GM23338 (cell line): ENCODE measurements around the gene CELF4. TPM values are rescaled to one million over a fixed set of nuclear protein-coding genes. Genes with fewer than 3 reads are reported as not detected.

Source experiments
- ATAC-seq: fragments of 200-7000 bp; cut with Tn5 transposase; 3 replicates; pipeline ENCODE4 v1.9.1; 2020
- DNase-seq: peaks from one replicate; pipeline ENCODE4 v3.0.0-alpha.2; 2015; ENCODE audit warnings: low spot score
- H2AFZ ChIP-seq: fragments of 200-600 bp; sonication (generic); 2 replicates; pipeline ENCODE4 v1.8.0; 2016; ENCODE audit warnings: antibody characterized with exemption, mild to moderate bottlenecking, moderate library complexity
- H3F3A ChIP-seq: fragments of 200-600 bp; sonication (generic); replicated peaks from 2 replicates; pipeline ENCODE4 v1.8.0; 2017; ENCODE audit warnings: antibody characterized with exemption, mixed run types, low read depth
- H3K27ac ChIP-seq: fragments of 200-600 bp; sonication (generic); 2 replicates; pipeline ENCODE4 v1.6.1; 2016; ENCODE audit warnings: low read depth
- H3K27me3 ChIP-seq: fragments of 200-600 bp; sonication (generic); 2 replicates; pipeline ENCODE4 v1.8.0; 2016; ENCODE audit warnings: mild to moderate bottlenecking, mixed run types, moderate library complexity; ENCODE audit not compliant: insufficient read depth
- H3K36me3 ChIP-seq: fragments of 200-600 bp; sonication (generic); 2 replicates; pipeline ENCODE4 v1.8.0; 2016; ENCODE audit warnings: mild to moderate bottlenecking; ENCODE audit not compliant: insufficient read depth
- H3K4me1 ChIP-seq: fragments of 200-600 bp; sonication (generic); 2 replicates; pipeline ENCODE4 v1.8.0; 2016; ENCODE audit warnings: mild to moderate bottlenecking, moderate library complexity; ENCODE audit not compliant: insufficient read depth
- H3K4me2 ChIP-seq: fragments of 200-600 bp; sonication (generic); 2 replicates; pipeline ENCODE4 v1.7.1; 2017; ENCODE audit warnings: mixed run types
- H3K4me3 ChIP-seq: fragments of 200-600 bp; sonication (generic); 2 replicates; pipeline ENCODE4 v1.6.1; 2016; ENCODE audit warnings: mixed run types
- H3K79me2 ChIP-seq: fragments of 200-600 bp; sonication (generic); replicated peaks from 2 replicates; pipeline ENCODE4 v1.8.0; 2017; ENCODE audit warnings: mild to moderate bottlenecking; ENCODE audit not compliant: insufficient read depth
- H3K9me2 ChIP-seq: fragments of 200-600 bp; sonication (generic); 2 replicates; pipeline ENCODE4 v1.8.0; 2017; ENCODE audit not compliant: insufficient read depth
- H4K20me1 ChIP-seq: fragments of 200-600 bp; sonication (generic); replicated peaks from 2 replicates; pipeline ENCODE4 v1.8.0; 2017; ENCODE audit warnings: mild to moderate bottlenecking; ENCODE audit not compliant: insufficient read depth
- H3K27ac Mint-ChIP-seq: 2 replicates; pipeline ENCODE4 v1.8.0; 2020; ENCODE audit warnings: inconsistent platforms, mild to moderate bottlenecking, moderate library complexity, mixed read lengths
- H3K27me3 Mint-ChIP-seq: 3 replicates; pipeline ENCODE4 v1.8.0; 2022; ENCODE audit warnings: low read depth, mild to moderate bottlenecking, moderate library complexity, mixed read lengths, inconsistent platforms; ENCODE audit not compliant: insufficient read depth, poor library complexity
- H3K36me3 Mint-ChIP-seq: 3 replicates; pipeline ENCODE4 v1.8.0; 2021; ENCODE audit warnings: low read depth, mild to moderate bottlenecking, inconsistent platforms, moderate library complexity, mixed read lengths
- H3K4me1 Mint-ChIP-seq: 3 replicates; pipeline ENCODE4 v1.8.0; 2020; ENCODE audit warnings: mild to moderate bottlenecking, inconsistent platforms, mixed read lengths
- H3K4me3 Mint-ChIP-seq: 3 replicates; pipeline ENCODE4 v1.8.0; 2021; ENCODE audit warnings: moderate library complexity, mild to moderate bottlenecking, inconsistent platforms, mixed read lengths
- H3K9me3 Mint-ChIP-seq: 3 replicates; pipeline ENCODE4 v1.8.0; 2020; ENCODE audit warnings: moderate library complexity, mild to moderate bottlenecking, inconsistent platforms, mixed read lengths
- CREB1 ChIP-seq: fragments of 250-450 bp; sonication (Bioruptor Pico); IDR thresholded peaks from 2 replicates; pipeline ENCODE4 v1.5.0; 2020; ENCODE audit warnings: low read depth, mild to moderate bottlenecking, moderate library complexity
- EZH2 ChIP-seq: fragments of 200-600 bp; sonication (generic); IDR thresholded peaks from one replicate; pipeline ENCODE4 v1.8.0; 2017; ENCODE audit warnings: antibody characterized with exemption, mild to moderate bottlenecking, low read depth; ENCODE audit not compliant: unreplicated experiment
- EZH2phosphoT487 ChIP-seq: fragments of 200-600 bp; sonication (generic); IDR thresholded peaks from one replicate; pipeline ENCODE4 v1.8.1; 2018; ENCODE audit warnings: antibody characterized with exemption; ENCODE audit not compliant: unreplicated experiment
- JUNB ChIP-seq: IDR thresholded peaks from one replicate; pipeline ENCODE4 v1.6.1; 2016; ENCODE audit warnings: antibody characterized with exemption; ENCODE audit not compliant: unreplicated experiment
- NANOG ChIP-seq: IDR thresholded peaks from 2 replicates; pipeline ENCODE4 v1.6.1; 2016; ENCODE audit warnings: antibody characterized with exemption, borderline replicate concordance
- POLR2AphosphoS5 ChIP-seq: IDR thresholded peaks from 2 replicates; pipeline ENCODE4 v1.6.1; 2016; ENCODE audit warnings: antibody characterized with exemption, low read depth
- STAT1 ChIP-seq: IDR thresholded peaks from one replicate; pipeline ENCODE4 v1.6.1; 2016; ENCODE audit warnings: antibody characterized with exemption; ENCODE audit not compliant: unreplicated experiment
- ZNF114 ChIP-seq: fragments of 250-450 bp; sonication (Bioruptor Pico); IDR thresholded peaks from 2 replicates; pipeline ENCODE4 v1.5.0; 2020; ENCODE audit warnings: mild to moderate bottlenecking, moderate library complexity
- ZNF331 ChIP-seq: fragments of 250-450 bp; sonication (Bioruptor Pico); IDR thresholded peaks from 2 replicates; pipeline ENCODE4 v1.5.0; 2020; ENCODE audit warnings: low read depth, mild to moderate bottlenecking, moderate library complexity
- polyA plus RNA-seq: library from polyadenylated mRNA; unstranded; fragments of >200 nt; fragmentation: Nextera tagmentation; extraction: Ambion mirVana; gene quantifications from 2 replicates; pipeline ENCODE4 v1.2.1, GENCODE V29; 2016
- total RNA-seq: library from RNA; depleted of rRNA; stranded (reverse); fragments of >200 nt; shearing (Covaris generic); gene quantifications from 2 replicates; pipeline ENCODE4 v1.2.3, GENCODE V29; 2014
- TF ChIP-seq, protein P1 (sequence below): IDR thresholded peaks from one replicate; pipeline ENCODE4 v1.6.1; 2018; ENCODE audit warnings: antibody characterized with exemption; ENCODE audit not compliant: unreplicated experiment
- TF ChIP-seq, protein P2 (sequence below), 2 experiments: fragments of 200-600 bp in 1 of 2; sonication (generic) in 1 of 2; conservative IDR thresholded peaks; 2 replicates each; pipeline versions ENCODE4 v1.5.1 to v1.6.1; 2016 to 2017; ENCODE audit warnings: antibody characterized with exemption in 2 of 2, low read depth in 2 of 2, mild to moderate bottlenecking in 2 of 2, moderate library complexity in 1 of 2
- TF ChIP-seq, protein P3 (sequence below): IDR thresholded peaks from 2 replicates; pipeline ENCODE4 v1.6.1; 2016; ENCODE audit warnings: antibody characterized with exemption

CELF4 gene
- total and polyA plus RNA-seq, 2 experiments from 2014 or later, result 2.6 to 6.7 TPM

DNA sequence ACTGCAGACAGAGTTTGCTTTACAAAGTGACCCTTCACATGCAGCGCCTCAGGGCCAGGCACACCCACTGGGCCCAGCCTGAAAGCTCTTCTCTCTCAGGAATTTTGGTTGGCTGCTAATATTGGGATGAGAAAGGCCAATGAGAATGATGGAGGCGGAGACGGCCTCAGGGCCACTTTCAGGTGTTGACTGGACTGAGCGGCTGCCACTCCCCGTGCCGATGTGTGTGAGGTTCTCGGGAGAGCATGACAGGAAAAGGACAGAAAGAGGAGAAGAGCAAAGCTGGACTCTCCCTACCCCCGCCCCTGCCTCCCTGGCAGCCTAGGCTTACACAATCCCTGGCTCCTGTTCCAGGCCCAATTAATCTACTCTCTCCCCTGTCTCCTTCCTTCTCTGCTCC lies 155.7 kb downstream of the CELF4 start:
- Histone ChIP-seq H2AFZ (no peak overlapping the region), H3K4me3 (no peak overlapping the region), H3K36me3 (no peaks in the 10 kb centered on the region), H3K9me2 (no peaks in the 10 kb centered on the region; the same call in 1 of the 2 replicates), H3K27ac (no peak overlapping the region), H3F3A (no peaks in the 10 kb centered on the region), H3K79me2 (no peaks in the 10 kb centered on the region), H3K4me2 (no peak overlapping the region), H4K20me1 (no peaks in the 10 kb centered on the region; the same call in 1 of the 2 replicates), H3K27me3 (no peaks in the 10 kb centered on the region), H3K4me1 (no peaks in the 10 kb centered on the region)
- H3K27ac Mint-ChIP-seq, result no peak overlapping the region
- peaks cover 7% of the 10 kb centered on the region for H3K27me3 Mint-ChIP-seq
- ATAC-seq (peak; percentile 85), DNase-seq (peak; percentile 26)
- no peaks in the 10 kb centered on the region for H3K36me3 Mint-ChIP-seq
- H3K4me3 Mint-ChIP-seq, result no peak overlapping the region
- H3K9me3 Mint-ChIP-seq, result no peaks in the 10 kb centered on the region
- TF ChIP-seq STAT1 (no peak), ZNF331 (CRISPR knock-in tag) (no peak), JUNB (no peak)
- H3K4me1 Mint-ChIP-seq, result peaks cover 16% of the 10 kb centered on the region; the same call in 2 of the 3 replicates

DNA sequence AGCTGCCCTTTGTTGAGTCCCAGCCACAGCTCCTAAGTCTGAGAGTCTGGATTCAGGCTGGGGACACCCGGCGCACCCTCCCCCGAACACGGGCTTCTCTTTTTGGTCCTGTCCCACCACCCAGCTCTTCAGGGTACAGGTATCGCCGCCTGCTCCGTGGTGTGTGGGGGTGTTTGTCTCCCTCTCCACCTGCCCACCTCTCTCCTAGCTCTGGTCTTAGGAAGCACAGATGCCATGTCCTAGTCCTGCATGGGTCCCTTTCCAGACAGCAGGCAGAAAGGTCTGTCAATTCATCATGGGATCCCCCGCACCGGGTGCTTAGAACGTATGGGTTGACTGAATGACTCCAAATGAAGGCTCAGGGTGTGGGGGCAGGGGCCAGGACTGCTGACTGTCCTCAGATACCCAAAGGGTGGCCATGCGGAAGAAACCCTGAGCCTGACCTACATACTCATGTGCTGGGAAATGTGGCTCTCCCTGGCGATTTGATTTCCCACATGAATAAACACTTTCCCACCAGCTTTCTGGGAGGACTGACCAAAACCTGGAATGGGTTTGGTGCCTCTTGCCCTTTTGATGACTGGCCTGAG lies 156.8 kb downstream of the CELF4 start:
- no peaks in the 10 kb centered on the region for H3K27me3 ChIP-seq
- H2AFZ ChIP-seq, result no peak overlapping the region
- DNase-seq, result no peak
- no peaks in the 10 kb centered on the region; the same call in 1 of the 2 replicates for H4K20me1 ChIP-seq
- H3F3A ChIP-seq, result no peaks in the 10 kb centered on the region
- no peak overlapping the region for H3K4me3 ChIP-seq
- H3K9me2 ChIP-seq, result no peaks in the 10 kb centered on the region; the same call in 1 of the 2 replicates
- H3K4me1 ChIP-seq, result no peaks in the 10 kb centered on the region
- peaks cover 16% of the 10 kb centered on the region; the same call in 2 of the 3 replicates for H3K4me1 Mint-ChIP-seq
- no peaks in the 10 kb centered on the region for H3K36me3 Mint-ChIP-seq
- H3K27ac Mint-ChIP-seq, result no peak overlapping the region
- peaks cover 12% of the 10 kb centered on the region for H3K27me3 Mint-ChIP-seq
- no peaks in the 10 kb centered on the region for H3K79me2 ChIP-seq
- H3K36me3 ChIP-seq, result no peaks in the 10 kb centered on the region
- H3K9me3 Mint-ChIP-seq, result no peaks in the 10 kb centered on the region
- no peak for ATAC-seq
- no peak overlapping the region for H3K4me2 ChIP-seq
- no peak overlapping the region for H3K27ac ChIP-seq
- no peak overlapping the region for H3K4me3 Mint-ChIP-seq
- TF ChIP-seq, protein P1, sequence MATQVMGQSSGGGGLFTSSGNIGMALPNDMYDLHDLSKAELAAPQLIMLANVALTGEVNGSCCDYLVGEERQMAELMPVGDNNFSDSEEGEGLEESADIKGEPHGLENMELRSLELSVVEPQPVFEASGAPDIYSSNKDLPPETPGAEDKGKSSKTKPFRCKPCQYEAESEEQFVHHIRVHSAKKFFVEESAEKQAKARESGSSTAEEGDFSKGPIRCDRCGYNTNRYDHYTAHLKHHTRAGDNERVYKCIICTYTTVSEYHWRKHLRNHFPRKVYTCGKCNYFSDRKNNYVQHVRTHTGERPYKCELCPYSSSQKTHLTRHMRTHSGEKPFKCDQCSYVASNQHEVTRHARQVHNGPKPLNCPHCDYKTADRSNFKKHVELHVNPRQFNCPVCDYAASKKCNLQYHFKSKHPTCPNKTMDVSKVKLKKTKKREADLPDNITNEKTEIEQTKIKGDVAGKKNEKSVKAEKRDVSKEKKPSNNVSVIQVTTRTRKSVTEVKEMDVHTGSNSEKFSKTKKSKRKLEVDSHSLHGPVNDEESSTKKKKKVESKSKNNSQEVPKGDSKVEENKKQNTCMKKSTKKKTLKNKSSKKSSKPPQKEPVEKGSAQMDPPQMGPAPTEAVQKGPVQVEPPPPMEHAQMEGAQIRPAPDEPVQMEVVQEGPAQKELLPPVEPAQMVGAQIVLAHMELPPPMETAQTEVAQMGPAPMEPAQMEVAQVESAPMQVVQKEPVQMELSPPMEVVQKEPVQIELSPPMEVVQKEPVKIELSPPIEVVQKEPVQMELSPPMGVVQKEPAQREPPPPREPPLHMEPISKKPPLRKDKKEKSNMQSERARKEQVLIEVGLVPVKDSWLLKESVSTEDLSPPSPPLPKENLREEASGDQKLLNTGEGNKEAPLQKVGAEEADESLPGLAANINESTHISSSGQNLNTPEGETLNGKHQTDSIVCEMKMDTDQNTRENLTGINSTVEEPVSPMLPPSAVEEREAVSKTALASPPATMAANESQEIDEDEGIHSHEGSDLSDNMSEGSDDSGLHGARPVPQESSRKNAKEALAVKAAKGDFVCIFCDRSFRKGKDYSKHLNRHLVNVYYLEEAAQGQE, result no peak
- TF ChIP-seq JUNB (no peak), STAT1 (no peak), ZNF114 (CRISPR knock-in tag) (no peak), POLR2AphosphoS5 (no peak), EZH2phosphoT487 (no peak), EZH2 (no peak), CREB1 (CRISPR knock-in tag) (no peak), NANOG (no peak), ZNF331 (CRISPR knock-in tag) (no peak)
- TF ChIP-seq, protein P2, sequence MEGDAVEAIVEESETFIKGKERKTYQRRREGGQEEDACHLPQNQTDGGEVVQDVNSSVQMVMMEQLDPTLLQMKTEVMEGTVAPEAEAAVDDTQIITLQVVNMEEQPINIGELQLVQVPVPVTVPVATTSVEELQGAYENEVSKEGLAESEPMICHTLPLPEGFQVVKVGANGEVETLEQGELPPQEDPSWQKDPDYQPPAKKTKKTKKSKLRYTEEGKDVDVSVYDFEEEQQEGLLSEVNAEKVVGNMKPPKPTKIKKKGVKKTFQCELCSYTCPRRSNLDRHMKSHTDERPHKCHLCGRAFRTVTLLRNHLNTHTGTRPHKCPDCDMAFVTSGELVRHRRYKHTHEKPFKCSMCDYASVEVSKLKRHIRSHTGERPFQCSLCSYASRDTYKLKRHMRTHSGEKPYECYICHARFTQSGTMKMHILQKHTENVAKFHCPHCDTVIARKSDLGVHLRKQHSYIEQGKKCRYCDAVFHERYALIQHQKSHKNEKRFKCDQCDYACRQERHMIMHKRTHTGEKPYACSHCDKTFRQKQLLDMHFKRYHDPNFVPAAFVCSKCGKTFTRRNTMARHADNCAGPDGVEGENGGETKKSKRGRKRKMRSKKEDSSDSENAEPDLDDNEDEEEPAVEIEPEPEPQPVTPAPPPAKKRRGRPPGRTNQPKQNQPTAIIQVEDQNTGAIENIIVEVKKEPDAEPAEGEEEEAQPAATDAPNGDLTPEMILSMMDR (conservative IDR thresholded peaks at IDR 0.05; ENCODE audit: low read depth in 2 of 2), result no peak
- TF ChIP-seq, protein P3, sequence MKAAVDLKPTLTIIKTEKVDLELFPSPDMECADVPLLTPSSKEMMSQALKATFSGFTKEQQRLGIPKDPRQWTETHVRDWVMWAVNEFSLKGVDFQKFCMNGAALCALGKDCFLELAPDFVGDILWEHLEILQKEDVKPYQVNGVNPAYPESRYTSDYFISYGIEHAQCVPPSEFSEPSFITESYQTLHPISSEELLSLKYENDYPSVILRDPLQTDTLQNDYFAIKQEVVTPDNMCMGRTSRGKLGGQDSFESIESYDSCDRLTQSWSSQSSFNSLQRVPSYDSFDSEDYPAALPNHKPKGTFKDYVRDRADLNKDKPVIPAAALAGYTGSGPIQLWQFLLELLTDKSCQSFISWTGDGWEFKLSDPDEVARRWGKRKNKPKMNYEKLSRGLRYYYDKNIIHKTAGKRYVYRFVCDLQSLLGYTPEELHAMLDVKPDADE, result no peak
